ENCODE data around the gene TACR1. TPM values are rescaled to one million over a fixed set of nuclear protein-coding genes. Genes with fewer than 3 reads are reported as not detected.

Gene TACR1
- polyA plus RNA-seq, 1 experiment = 0.30 TPM

DNA sequence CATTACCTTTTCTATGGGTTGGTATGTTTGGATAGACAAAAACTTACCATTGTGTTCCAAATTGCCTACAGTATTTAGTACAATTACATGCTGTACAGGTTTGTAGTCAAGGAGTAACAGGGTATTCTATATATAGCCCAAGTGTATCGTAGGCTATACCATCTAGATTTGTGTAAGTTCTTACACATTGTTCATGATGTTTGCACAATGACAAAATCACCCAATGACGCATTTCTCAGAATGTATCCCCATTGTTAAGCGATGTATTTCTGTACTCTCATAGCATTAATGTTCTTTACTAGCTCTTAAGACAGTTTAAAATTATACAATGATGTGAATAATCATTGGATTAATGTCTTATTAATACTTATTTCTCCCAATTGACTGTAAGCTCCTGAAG, 16.7 kb downstream of the TACR1 start:
- CTCF ChIA-PET = no interaction called here
- Histone ChIP-seq H3K4me3 (ENCODE audit: low read depth, low read length) (no peak overlapping the region), H3K27ac (ENCODE audit: low read depth, low read length) (no peak overlapping the region), H3K9me3 (ENCODE audit: control insufficient read depth, insufficient read depth, low read length) (no peaks in the 10 kb centered on the region), H3K27me3 (ENCODE audit: control insufficient read depth, insufficient read depth, low read length) (no peaks in the 10 kb centered on the region)
- no peak for DNase-seq (ENCODE audit: low read depth, low spot score)
- POLR2A ChIA-PET = no interaction called here
- TF ChIP-seq, protein P1, sequence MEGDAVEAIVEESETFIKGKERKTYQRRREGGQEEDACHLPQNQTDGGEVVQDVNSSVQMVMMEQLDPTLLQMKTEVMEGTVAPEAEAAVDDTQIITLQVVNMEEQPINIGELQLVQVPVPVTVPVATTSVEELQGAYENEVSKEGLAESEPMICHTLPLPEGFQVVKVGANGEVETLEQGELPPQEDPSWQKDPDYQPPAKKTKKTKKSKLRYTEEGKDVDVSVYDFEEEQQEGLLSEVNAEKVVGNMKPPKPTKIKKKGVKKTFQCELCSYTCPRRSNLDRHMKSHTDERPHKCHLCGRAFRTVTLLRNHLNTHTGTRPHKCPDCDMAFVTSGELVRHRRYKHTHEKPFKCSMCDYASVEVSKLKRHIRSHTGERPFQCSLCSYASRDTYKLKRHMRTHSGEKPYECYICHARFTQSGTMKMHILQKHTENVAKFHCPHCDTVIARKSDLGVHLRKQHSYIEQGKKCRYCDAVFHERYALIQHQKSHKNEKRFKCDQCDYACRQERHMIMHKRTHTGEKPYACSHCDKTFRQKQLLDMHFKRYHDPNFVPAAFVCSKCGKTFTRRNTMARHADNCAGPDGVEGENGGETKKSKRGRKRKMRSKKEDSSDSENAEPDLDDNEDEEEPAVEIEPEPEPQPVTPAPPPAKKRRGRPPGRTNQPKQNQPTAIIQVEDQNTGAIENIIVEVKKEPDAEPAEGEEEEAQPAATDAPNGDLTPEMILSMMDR (IDR thresholded peaks at IDR 0.05; ENCODE audit: low read depth, low read length) = no peak

DNA sequence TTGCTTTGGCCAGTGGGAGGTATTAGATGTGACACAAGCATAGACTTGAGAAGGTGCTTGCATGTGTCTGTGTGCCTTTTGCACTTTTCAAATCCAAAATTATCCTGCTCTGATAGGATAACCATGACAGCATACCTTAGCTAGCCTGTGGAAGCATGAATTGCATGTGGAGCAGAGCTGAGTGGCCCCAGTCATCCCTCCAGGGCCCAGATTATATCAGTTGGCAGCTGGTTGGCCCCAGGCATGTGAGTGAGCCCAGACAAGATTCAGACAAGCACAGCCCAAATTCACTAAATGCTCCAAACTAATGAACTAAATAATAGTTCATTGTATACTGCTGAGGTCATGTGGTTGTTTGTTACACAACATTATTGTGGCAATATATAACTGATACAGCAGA, 18.8 kb downstream of the TACR1 start:
- CTCF ChIA-PET = no interaction called here
- TF ChIP-seq, protein P1 (IDR thresholded peaks at IDR 0.05; ENCODE audit: low read depth, low read length) = no peak
- POLR2A ChIA-PET = no interaction called here
- no peak overlapping the region for H3K4me3 ChIP-seq (ENCODE audit: low read depth, low read length)
- no peak for DNase-seq (ENCODE audit: low read depth, low spot score)
- H3K27me3 ChIP-seq (ENCODE audit: control insufficient read depth, insufficient read depth, low read length) = no peaks in the 10 kb centered on the region
- H3K27ac ChIP-seq (ENCODE audit: low read depth, low read length) = no peak overlapping the region
- no peaks in the 10 kb centered on the region for H3K9me3 ChIP-seq (ENCODE audit: control insufficient read depth, insufficient read depth, low read length)

DNA sequence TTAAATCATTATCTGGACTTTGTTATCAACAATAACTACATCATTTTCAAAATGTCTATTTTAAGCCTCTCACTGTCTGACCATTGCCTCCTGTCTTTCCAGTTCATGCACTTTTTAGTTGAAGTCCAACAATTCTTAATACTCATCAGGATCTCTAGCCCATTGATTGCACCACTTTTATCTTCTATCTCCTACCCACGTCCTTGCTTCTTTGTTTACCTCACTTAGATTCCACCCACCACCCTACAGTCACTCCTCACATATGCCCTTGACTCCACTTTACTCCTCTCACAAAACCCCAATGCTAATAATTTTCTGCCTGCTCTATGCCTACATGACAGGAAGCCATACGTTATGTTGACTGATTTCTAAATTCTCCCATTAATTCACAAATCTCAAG, 21.9 kb downstream of the TACR1 start:
- ChIA-PET CTCF (no interaction called here), POLR2A (no interaction called here)
- no peak for DNase-seq (ENCODE audit: low read depth, low spot score)
- Histone ChIP-seq H3K27ac (ENCODE audit: low read depth, low read length) (no peak overlapping the region), H3K9me3 (ENCODE audit: control insufficient read depth, insufficient read depth, low read length) (no peaks in the 10 kb centered on the region), H3K27me3 (ENCODE audit: control insufficient read depth, insufficient read depth, low read length) (peaks cover 2% of the 10 kb centered on the region), H3K4me3 (ENCODE audit: low read depth, low read length) (no peak overlapping the region)
- TF ChIP-seq, protein P1 (IDR thresholded peaks at IDR 0.05; ENCODE audit: low read depth, low read length) = no peak

DNA sequence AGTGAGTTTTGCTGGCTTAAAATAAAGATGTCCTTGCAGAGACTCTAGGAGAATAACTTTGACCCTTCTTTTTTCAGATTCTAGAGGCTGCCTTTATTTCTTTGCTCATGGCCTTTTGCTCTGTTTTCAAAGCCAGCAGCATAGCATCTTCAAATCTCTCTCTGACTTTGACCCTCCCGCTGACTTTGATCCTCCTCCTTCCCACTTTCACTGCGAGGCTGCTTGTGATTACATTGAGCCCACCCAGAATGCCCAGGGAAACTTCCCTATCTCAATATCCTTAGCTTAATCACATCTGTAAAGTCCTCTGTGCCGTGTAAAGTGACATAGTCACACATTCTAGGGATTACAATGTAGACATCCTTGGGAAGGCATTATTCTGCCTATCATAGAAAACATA, 23.9 kb downstream of the TACR1 start:
- CTCF ChIA-PET = no interaction called here

DNA sequence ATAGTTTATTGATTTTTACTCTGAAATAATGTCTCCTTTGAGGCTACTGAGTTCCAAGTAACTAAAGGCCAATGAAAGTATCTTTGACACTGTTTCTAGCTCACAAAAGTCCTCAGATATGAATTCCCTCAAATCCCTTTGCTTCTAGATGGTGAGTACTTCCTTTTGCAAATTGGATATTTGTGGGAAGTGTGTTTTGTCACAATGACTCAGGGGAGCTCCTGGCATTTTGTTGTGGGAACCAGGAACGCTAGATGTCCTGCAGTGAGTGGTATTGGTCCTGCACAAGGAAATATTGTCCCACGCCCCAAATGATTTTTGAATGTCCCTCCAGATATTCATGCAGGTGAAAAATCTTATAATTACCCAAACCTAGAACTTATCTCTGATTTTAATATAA, 24.3 kb downstream of the TACR1 start:
- ChIA-PET CTCF (no interaction called here), POLR2A (no interaction called here)
- peaks cover 2% of the 10 kb centered on the region for H3K27me3 ChIP-seq (ENCODE audit: control insufficient read depth, insufficient read depth, low read length)
- no peak for DNase-seq (ENCODE audit: low read depth, low spot score)
- no peaks in the 10 kb centered on the region for H3K9me3 ChIP-seq (ENCODE audit: control insufficient read depth, insufficient read depth, low read length)
- H3K4me3 ChIP-seq (ENCODE audit: low read depth, low read length) = no peak overlapping the region
- H3K27ac ChIP-seq (ENCODE audit: low read depth, low read length) = no peak overlapping the region
- TF ChIP-seq, protein P1 (IDR thresholded peaks at IDR 0.05; ENCODE audit: low read depth, low read length) = no peak

More for the DNA sequence above, 23.9 kb downstream of the TACR1 start:
- DNase-seq (ENCODE audit: low read depth, low spot score) = no peak
- POLR2A ChIA-PET = no interaction called here
- H3K9me3 ChIP-seq (ENCODE audit: control insufficient read depth, insufficient read depth, low read length) = no peaks in the 10 kb centered on the region
- no peak overlapping the region for H3K27ac ChIP-seq (ENCODE audit: low read depth, low read length)
- TF ChIP-seq, protein P1 (IDR thresholded peaks at IDR 0.05; ENCODE audit: low read depth, low read length) = no peak
- H3K27me3 ChIP-seq (ENCODE audit: control insufficient read depth, insufficient read depth, low read length) = peaks cover 2% of the 10 kb centered on the region
- no peak overlapping the region for H3K4me3 ChIP-seq (ENCODE audit: low read depth, low read length)

Data from AG04450 (cell line).